GM13976 (cell line): Measurements from ENCODE around the gene RPS6KC1.

Experiments used
- DNase-seq: peaks from one replicate; pipeline ENCODE4 v3.0.0; 2012; ENCODE audit warnings: low spot score
- CTCF ChIP-seq: IDR thresholded peaks from 2 replicates; pipeline ENCODE4 v1.5.1; 2012; ENCODE audit warnings: borderline replicate concordance, mild to moderate bottlenecking; ENCODE audit not compliant: insufficient read depth; ENCODE audit errors: extremely low read depth, missing control alignments, control extremely low read depth
- in situ Hi-C: fragments of 300-500 bp; cut with MboI; formaldehyde crosslinking; loops from one replicate; pipeline ENCODE4 v1.12.0; 2022; ENCODE audit warnings: low sequenced_read_pairs, mixed read lengths, inconsistent platforms; ENCODE audit not compliant: unreplicated experiment

The RPS6KC1 gene

DNA sequence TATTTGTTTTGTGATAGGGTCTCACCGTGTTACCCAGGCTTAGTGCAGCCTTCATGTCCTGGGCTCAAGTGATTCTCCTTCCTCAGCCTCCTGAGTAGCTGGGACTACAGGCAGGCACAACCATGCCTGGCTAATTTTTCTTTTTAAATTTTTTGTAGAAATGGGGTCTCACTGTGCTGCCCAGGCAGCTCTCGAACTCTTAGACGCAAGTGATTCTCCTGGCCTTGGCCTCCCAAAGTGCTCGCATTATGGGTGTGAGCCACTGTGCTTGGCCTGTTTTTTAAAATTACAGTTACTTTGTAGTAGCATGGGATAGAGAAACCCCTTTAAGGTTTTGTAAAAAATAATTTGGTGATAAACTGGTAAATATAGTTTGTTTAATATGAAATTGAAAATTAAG is 69.9 kb downstream of the RPS6KC1 start:
- TF ChIP-seq CTCF = no peak
- in situ Hi-C loops = no loop called here
- no peak for DNase-seq

- TF ChIP-seq CTCF = no peak
- in situ Hi-C loops = no loop called here
- no peak for DNase-seq
Observed at GRCh38 chr1:213122514-213122929, 71.5 kb downstream of the RPS6KC1 start.

- no peak for TF ChIP-seq CTCF
- in situ Hi-C loops = no loop called here
- no peak for DNase-seq
Observed at GRCh38 chr1:213123087-213123486, 72.0 kb downstream of the RPS6KC1 start.

DNA sequence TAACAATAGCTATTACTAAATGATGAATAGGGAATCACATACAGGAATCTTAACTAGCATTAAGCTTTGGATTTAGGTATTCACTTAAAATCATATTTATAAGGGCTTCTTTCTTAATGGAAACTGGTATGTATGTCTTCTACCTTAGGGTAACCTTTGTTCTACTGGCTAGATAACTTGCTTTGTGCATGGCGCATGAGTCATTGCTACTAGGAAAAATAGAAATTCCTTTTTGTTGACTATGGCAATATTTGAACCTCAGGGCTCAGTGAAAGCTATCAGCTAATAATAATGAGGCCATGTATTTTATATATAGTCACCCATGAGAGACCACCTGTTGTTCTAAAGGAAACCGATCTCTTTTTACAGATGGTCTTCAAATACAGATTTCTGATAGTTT is 72.5 kb downstream of the RPS6KC1 start:
- no peak for TF ChIP-seq CTCF
- DNase-seq = no peak
- in situ Hi-C loops = no loop called here

GRCh38 chr1:213124590-213124989 is 73.5 kb downstream of the RPS6KC1 start:
- TF ChIP-seq CTCF = no peak
- in situ Hi-C loops = no loop called here
- no peak for DNase-seq

DNA sequence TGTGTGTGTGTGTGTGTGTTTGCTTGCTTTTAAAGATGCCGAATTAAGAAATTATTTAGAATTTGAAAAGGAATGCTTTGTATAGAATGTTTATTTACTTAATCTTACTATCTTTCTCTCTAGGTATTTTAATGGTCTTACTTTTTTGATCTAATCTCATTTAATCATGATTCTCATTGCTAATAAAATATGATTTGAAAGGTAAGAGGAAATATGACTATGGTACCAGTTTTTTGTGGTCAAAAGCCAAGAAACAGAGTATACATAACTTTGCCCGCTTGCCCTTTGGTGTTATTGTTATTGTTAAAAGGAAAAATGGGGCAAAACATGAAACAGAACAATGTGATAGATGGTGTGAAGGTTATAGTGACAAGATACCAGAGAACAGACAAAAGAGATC is 74.6 kb downstream of the RPS6KC1 start:
- in situ Hi-C loops = no loop called here

More for the DNA sequence above, 74.6 kb downstream of the RPS6KC1 start:
- DNase-seq = no peak
- no peak for TF ChIP-seq CTCF
